OCI-LY1 (cell line): ENCODE data around the gene BBS1.
A peak's percentile ranks its signal among the peaks of the same experiment; 100 is the strongest.
"Not testable (repeated sequence)": the region's sequence is repeated elsewhere in the genome, so short reads cannot be mapped to it uniquely, and the experiment has no call there.

Experiments
- H2AFZ ChIP-seq: fragments of 200-600 bp; sonication (generic), shearing (Covaris generic); 2 replicates; pipeline ENCODE4 v1.6.0; 2014; ENCODE audit warnings: antibody characterized with exemption, mild to moderate bottlenecking, low read length
- H3F3A ChIP-seq: fragments of 200-600 bp; sonication (generic), shearing (Covaris generic); 2 replicates; pipeline ENCODE4 v1.6.0; 2014; ENCODE audit warnings: mild to moderate bottlenecking, antibody characterized with exemption, low read length, moderate library complexity; ENCODE audit not compliant: insufficient read depth
- H3K27ac ChIP-seq: fragments of 200-600 bp; sonication (generic); 2 replicates; pipeline ENCODE4 v1.5.1; 2014; ENCODE audit warnings: low read length, mixed run types, mild to moderate bottlenecking, low read depth; ENCODE audit not compliant: poor library complexity, severe bottlenecking
- H3K27me3 ChIP-seq: fragments of 200-600 bp; sonication (generic); 2 replicates; pipeline ENCODE4 v1.6.0; 2014; ENCODE audit warnings: antibody characterized with exemption, mild to moderate bottlenecking, low read length, moderate library complexity; ENCODE audit not compliant: insufficient read depth
- H3K36me3 ChIP-seq: fragments of 200-600 bp; sonication (generic); 2 replicates; pipeline ENCODE4 v1.6.1; 2014; ENCODE audit warnings: mild to moderate bottlenecking, antibody characterized with exemption, low read length, moderate library complexity, mixed read lengths; ENCODE audit not compliant: insufficient read depth
- H3K4me1 ChIP-seq: fragments of 200-600 bp; sonication (generic); 2 replicates; pipeline ENCODE4 v1.5.1; 2014; ENCODE audit warnings: mild to moderate bottlenecking, low read length, moderate library complexity; ENCODE audit not compliant: insufficient read depth, severe bottlenecking
- H3K4me2 ChIP-seq: fragments of 200-600 bp; sonication (generic), shearing (Covaris generic); 2 replicates; pipeline ENCODE4 v1.6.1; 2014; ENCODE audit warnings: low read length
- H3K4me3 ChIP-seq: fragments of 200-600 bp; sonication (generic); 2 replicates; pipeline ENCODE4 v1.5.1; 2014; ENCODE audit warnings: low read length, low read depth, mild to moderate bottlenecking, mixed read lengths; ENCODE audit not compliant: poor library complexity, severe bottlenecking
- H3K79me2 ChIP-seq: fragments of 200-600 bp; shearing (Covaris generic); 2 replicates; pipeline ENCODE4 v1.6.1; 2016; ENCODE audit warnings: mixed run types, low read length, mixed read lengths; ENCODE audit not compliant: insufficient read depth
- H3K9ac ChIP-seq: fragments of 200-600 bp; sonication (generic), shearing (Covaris generic); 2 replicates; pipeline ENCODE4 v1.6.1; 2014; ENCODE audit warnings: mild to moderate bottlenecking, low read length, mixed read lengths
- H3K9me2 ChIP-seq: fragments of 200-600 bp; sonication (generic), shearing (Covaris generic); 2 replicates; pipeline ENCODE4 v1.6.1; 2014; ENCODE audit warnings: low read depth, mild to moderate bottlenecking, low read length, mixed read lengths
- H3K9me3 ChIP-seq: fragments of 200-600 bp; shearing (Covaris generic); 2 replicates; pipeline ENCODE4 v1.6.1; 2014; ENCODE audit warnings: low read length, mixed read lengths
- H4K20me1 ChIP-seq: fragments of 200-600 bp; sonication (generic), shearing (Covaris generic); 2 replicates; pipeline ENCODE4 v1.6.0; 2016; ENCODE audit warnings: mild to moderate bottlenecking, low read length; ENCODE audit not compliant: insufficient read depth
- EZH2 ChIP-seq: fragments of 200-600 bp; sonication (generic), shearing (Covaris generic); IDR thresholded peaks from 2 replicates; pipeline ENCODE4 v1.8.0; 2017; ENCODE audit warnings: borderline replicate concordance, mixed run types, mild to moderate bottlenecking, antibody characterized with exemption, low read length, moderate library complexity, mixed read lengths
- TF ChIP-seq, protein P1 (sequence below): fragments of 200-600 bp; sonication (generic), shearing (Covaris generic); IDR thresholded peaks from 2 replicates; pipeline ENCODE4 v1.5.1; 2017; ENCODE audit warnings: mild to moderate bottlenecking, antibody characterized with exemption, low read length, moderate library complexity, mixed read lengths

Gene BBS1

DNA sequence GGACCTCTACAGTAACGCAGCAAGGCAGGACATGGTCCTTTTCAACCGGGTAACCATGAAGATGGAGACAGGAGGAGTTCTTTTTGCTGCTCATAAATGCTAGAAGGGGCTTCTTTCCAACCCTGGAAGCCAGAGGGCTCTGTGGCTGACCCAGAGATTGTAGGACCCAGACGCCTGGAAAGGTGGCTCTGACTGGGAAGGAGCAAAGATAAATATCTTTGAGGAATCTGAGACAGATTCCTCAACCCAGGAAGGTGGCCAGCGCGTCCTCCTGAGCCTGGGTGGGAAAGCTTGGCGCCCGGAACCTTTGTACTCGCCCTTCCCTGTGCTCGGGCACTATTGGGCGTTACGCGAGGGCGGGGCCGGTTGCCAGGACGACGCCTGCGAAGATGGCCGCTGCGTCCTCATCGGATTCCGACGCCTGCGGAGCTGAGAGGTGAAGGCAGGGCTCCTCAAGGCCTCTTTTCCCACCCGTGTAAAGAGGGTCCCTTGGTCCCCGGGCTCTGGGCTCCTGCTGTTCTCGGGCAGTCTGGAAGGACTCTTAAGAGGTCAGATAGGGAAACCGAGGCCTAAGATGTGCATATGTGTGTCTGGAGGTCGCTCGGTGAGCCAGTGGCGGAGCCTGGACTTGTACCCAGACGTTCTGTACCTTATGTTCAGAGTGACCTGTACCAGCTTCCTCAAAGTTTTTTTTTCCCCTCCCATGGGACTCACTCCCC, at the start of gene BBS1:
TSS of gene BBS1 (plus strand) at position 365 of the 719 bp plus-strand sequence. CDS start at position 390, 25 bp downstream.
- no peak for TF ChIP-seq EZH2
- TF ChIP-seq, protein P1, sequence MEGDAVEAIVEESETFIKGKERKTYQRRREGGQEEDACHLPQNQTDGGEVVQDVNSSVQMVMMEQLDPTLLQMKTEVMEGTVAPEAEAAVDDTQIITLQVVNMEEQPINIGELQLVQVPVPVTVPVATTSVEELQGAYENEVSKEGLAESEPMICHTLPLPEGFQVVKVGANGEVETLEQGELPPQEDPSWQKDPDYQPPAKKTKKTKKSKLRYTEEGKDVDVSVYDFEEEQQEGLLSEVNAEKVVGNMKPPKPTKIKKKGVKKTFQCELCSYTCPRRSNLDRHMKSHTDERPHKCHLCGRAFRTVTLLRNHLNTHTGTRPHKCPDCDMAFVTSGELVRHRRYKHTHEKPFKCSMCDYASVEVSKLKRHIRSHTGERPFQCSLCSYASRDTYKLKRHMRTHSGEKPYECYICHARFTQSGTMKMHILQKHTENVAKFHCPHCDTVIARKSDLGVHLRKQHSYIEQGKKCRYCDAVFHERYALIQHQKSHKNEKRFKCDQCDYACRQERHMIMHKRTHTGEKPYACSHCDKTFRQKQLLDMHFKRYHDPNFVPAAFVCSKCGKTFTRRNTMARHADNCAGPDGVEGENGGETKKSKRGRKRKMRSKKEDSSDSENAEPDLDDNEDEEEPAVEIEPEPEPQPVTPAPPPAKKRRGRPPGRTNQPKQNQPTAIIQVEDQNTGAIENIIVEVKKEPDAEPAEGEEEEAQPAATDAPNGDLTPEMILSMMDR, result 0 out of 2 replicates have a peak, but pooled peaks have one; percentile 6
- H3K4me3 ChIP-seq, result peak within 1 kb of the TSS; percentile 83
- H3K4me2 ChIP-seq, result peak within 1 kb of the TSS; percentile 95
- H3K36me3 ChIP-seq, result peaks cover 6% of the 10 kb centered on the region
- no peaks in the 10 kb centered on the region for H3K9me2 ChIP-seq
- H3K4me1 ChIP-seq, result peaks cover 12% of the 10 kb centered on the region
- no peaks in the 10 kb centered on the region for H3K79me2 ChIP-seq
- no peaks in the 10 kb centered on the region for H3K9me3 ChIP-seq
- no peaks in the 10 kb centered on the region for H3K27me3 ChIP-seq
- no peaks in the 10 kb centered on the region for H3F3A ChIP-seq
- no peak within 1 kb of the TSS for H3K27ac ChIP-seq
- no peaks in the 10 kb centered on the region for H4K20me1 ChIP-seq
- peak within 1 kb of the TSS; percentile 71 for H3K9ac ChIP-seq
- H2AFZ ChIP-seq, result 0 out of 2 replicates have a peak within 1 kb of the TSS, but pooled peaks have one; percentile 85

DNA sequence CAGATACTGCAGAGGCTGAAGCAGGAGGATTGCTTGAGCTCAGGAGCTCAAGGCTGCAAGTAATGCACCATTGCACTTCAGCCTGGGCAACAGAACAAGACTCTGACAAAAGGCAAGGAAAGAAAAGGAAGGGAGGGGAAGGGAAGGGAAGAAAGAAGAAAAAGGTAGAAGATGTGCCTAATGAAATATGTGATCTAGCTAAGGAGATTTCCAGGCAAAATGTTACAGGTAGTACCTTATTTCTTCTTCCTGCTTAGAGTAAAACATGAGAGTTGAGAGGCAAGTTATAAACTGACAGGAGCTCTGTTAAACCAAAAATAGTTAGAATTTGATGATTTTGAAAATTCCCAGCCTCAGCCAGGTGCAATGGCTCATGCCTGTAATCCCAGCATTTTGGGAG, 48.4 kb upstream of the BBS1 start:
- no peaks in the 10 kb centered on the region for H3K79me2 ChIP-seq
- TF ChIP-seq, protein P1, result no peak
- TF ChIP-seq EZH2, result no peak
- H3K9ac ChIP-seq, result no peak overlapping the region
- H4K20me1 ChIP-seq, result no peaks in the 10 kb centered on the region
- no peaks in the 10 kb centered on the region; the same call in 1 of the 2 replicates for H3K36me3 ChIP-seq
- no peaks in the 10 kb centered on the region for H3K27me3 ChIP-seq
- H3K4me1 ChIP-seq, result peaks cover 27% of the 10 kb centered on the region
- no peak overlapping the region for H3K4me2 ChIP-seq
- H2AFZ ChIP-seq, result no peak overlapping the region
- no peaks in the 10 kb centered on the region for H3K9me2 ChIP-seq
- no peaks in the 10 kb centered on the region for H3F3A ChIP-seq
- no peak overlapping the region for H3K27ac ChIP-seq
- H3K4me3 ChIP-seq, result no peak overlapping the region
- peaks cover 7% of the 10 kb centered on the region for H3K9me3 ChIP-seq

DNA sequence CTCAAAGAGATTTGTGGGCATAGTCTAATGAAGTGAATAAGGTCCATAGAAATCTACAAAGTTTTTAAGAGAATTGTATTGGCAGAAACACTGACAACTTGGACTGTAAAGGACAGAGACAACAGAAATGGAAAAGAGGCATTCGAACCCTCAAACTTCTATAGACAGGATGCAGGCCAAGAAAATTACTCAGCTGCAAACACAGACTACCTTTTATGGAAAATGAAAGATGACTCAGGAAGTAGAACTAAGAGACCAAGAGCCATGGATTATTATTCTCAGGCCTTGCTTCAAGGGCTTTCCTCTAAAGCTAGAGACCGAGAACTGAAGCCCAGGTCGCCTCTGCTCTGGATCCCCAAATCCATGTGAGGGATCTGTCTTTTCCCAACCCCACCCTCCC, 47.5 kb upstream of the BBS1 start:
- Histone ChIP-seq H4K20me1 (no peaks in the 10 kb centered on the region), H3K9me3 (peaks cover 7% of the 10 kb centered on the region), H3K4me2 (no peak overlapping the region), H3K79me2 (no peaks in the 10 kb centered on the region), H3K27me3 (no peaks in the 10 kb centered on the region), H2AFZ (no peak overlapping the region), H3K9ac (no peak overlapping the region), H3K36me3 (no peaks in the 10 kb centered on the region; the same call in 1 of the 2 replicates), H3K4me3 (no peak overlapping the region), H3K9me2 (no peaks in the 10 kb centered on the region), H3K27ac (no peak overlapping the region), H3F3A (no peaks in the 10 kb centered on the region), H3K4me1 (peaks cover 30% of the 10 kb centered on the region)
- no peak for TF ChIP-seq EZH2
- TF ChIP-seq, protein P1, result no peak

DNA sequence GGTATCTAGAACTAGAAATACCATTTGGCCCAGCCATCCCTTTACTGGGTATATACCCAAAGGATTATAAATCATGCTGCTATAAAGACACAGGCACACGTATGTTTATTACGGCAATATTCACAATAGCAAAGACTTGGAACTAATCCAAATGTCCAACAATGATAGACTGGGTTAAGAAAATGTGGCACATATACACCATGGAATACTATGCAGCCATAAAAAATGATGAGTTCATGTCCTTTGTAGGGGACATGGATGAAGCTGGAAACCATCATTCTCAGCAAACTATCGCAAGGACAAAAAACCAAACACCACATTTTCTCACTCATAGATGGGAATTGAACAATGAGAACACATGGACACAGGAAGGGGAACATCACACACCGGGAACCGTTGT, 46.3 kb upstream of the BBS1 start:
- not testable (repeated sequence) for H3K4me2 ChIP-seq, H4K20me1 ChIP-seq, H3K79me2 ChIP-seq, H3K27me3 ChIP-seq, H3F3A ChIP-seq, H3K9me3 ChIP-seq, H3K27ac ChIP-seq, H3K36me3 ChIP-seq, H3K9ac ChIP-seq, H3K9me2 ChIP-seq, H3K4me3 ChIP-seq, H2AFZ ChIP-seq
- H3K4me1 ChIP-seq, result peaks cover 28% of the 10 kb centered on the region
